ENCODE measurements around the gene PABPN1.

DNA sequence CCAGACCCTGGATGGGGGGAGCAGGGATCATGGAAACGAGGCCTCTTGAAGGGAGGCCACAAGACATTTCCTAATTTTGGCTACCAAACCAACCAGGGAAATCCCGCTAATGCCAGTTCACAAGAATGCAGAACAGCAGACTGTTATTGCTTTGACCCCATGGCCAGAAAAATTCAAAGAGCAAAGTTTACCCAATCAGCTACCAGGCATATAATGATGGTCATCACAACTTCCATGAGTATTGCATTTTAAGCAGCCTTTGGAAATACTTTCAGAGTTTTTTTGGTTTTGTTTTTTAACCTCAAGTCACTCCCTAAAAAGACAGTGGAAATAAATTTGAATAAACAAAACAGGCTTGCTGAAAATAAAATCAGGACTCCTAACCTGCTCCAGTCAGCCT lies 51.3 kb downstream of the PABPN1 start, which contains the start of gene IL25:
- TF ChIP-seq, protein P1, sequence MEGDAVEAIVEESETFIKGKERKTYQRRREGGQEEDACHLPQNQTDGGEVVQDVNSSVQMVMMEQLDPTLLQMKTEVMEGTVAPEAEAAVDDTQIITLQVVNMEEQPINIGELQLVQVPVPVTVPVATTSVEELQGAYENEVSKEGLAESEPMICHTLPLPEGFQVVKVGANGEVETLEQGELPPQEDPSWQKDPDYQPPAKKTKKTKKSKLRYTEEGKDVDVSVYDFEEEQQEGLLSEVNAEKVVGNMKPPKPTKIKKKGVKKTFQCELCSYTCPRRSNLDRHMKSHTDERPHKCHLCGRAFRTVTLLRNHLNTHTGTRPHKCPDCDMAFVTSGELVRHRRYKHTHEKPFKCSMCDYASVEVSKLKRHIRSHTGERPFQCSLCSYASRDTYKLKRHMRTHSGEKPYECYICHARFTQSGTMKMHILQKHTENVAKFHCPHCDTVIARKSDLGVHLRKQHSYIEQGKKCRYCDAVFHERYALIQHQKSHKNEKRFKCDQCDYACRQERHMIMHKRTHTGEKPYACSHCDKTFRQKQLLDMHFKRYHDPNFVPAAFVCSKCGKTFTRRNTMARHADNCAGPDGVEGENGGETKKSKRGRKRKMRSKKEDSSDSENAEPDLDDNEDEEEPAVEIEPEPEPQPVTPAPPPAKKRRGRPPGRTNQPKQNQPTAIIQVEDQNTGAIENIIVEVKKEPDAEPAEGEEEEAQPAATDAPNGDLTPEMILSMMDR (IDR thresholded peaks at IDR 0.05; ENCODE audit: low read depth, low read length, missing input control), result no peak
- no peak for TF ChIP-seq FOXA1 (IDR thresholded peaks at IDR 0.05)
- TF ChIP-seq, protein P2, sequence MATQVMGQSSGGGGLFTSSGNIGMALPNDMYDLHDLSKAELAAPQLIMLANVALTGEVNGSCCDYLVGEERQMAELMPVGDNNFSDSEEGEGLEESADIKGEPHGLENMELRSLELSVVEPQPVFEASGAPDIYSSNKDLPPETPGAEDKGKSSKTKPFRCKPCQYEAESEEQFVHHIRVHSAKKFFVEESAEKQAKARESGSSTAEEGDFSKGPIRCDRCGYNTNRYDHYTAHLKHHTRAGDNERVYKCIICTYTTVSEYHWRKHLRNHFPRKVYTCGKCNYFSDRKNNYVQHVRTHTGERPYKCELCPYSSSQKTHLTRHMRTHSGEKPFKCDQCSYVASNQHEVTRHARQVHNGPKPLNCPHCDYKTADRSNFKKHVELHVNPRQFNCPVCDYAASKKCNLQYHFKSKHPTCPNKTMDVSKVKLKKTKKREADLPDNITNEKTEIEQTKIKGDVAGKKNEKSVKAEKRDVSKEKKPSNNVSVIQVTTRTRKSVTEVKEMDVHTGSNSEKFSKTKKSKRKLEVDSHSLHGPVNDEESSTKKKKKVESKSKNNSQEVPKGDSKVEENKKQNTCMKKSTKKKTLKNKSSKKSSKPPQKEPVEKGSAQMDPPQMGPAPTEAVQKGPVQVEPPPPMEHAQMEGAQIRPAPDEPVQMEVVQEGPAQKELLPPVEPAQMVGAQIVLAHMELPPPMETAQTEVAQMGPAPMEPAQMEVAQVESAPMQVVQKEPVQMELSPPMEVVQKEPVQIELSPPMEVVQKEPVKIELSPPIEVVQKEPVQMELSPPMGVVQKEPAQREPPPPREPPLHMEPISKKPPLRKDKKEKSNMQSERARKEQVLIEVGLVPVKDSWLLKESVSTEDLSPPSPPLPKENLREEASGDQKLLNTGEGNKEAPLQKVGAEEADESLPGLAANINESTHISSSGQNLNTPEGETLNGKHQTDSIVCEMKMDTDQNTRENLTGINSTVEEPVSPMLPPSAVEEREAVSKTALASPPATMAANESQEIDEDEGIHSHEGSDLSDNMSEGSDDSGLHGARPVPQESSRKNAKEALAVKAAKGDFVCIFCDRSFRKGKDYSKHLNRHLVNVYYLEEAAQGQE (IDR thresholded peaks at IDR 0.05), result no peak
- no peak for TF ChIP-seq JUND (IDR thresholded peaks at IDR 0.05)
- TF ChIP-seq RAD21 (IDR thresholded peaks at IDR 0.05), result no peak
- TF ChIP-seq RXRA (IDR thresholded peaks at IDR 0.05), result no peak
- no peak for TF ChIP-seq EGR1 (IDR thresholded peaks at IDR 0.05; ENCODE audit: low read depth in 2 of 2)
- TF ChIP-seq SP1 (IDR thresholded peaks at IDR 0.05), result no peak
- TF ChIP-seq, protein P3, sequence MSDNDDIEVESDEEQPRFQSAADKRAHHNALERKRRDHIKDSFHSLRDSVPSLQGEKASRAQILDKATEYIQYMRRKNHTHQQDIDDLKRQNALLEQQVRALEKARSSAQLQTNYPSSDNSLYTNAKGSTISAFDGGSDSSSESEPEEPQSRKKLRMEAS (IDR thresholded peaks at IDR 0.05), result no peak
- TF ChIP-seq TAF1 (conservative IDR thresholded peaks at IDR 0.05), result no peak
- TF ChIP-seq, protein P4, sequence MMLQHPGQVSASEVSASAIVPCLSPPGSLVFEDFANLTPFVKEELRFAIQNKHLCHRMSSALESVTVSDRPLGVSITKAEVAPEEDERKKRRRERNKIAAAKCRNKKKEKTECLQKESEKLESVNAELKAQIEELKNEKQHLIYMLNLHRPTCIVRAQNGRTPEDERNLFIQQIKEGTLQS (IDR thresholded peaks at IDR 0.05), result no peak
